ENCODE results near the gene DCXR. TPM values are rescaled to one million over a fixed set of nuclear protein-coding genes. Genes with fewer than 3 reads are reported as not detected.

The DCXR gene
- total RNA-seq, 1 donor from 2014 or later: 106 TPM

DNA sequence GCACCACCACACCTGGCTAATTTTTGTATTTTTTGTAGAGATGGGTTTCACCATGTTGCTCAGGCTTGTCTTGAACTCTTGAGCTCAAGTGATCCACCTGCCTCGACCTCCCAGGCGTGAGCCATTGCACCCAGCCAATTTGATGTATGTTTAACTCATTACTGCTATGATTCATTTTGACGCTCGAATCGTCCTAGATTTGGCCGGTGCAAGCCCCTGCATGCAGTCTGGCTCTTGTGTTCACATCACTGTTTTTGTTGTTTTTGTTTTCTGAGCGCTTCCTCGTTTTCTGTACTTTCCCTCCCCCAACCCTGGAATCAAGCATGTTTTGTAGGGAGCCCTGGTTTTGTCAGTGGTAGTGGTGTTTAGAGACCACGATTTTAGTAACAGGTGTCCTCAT is 35.9 kb upstream of the DCXR start:
- no peak for TF ChIP-seq POLR2AphosphoS5 (IDR thresholded peaks at IDR 0.05; ENCODE audit: insufficient read depth in 1 of 2, low read depth in 1 of 2)
- H3K4me1 ChIP-seq: peaks cover 15% of the 10 kb centered on the region
- H3K27ac ChIP-seq: no peak overlapping the region
- H3K9me3 ChIP-seq: no peaks in the 10 kb centered on the region
- H3K4me3 ChIP-seq: no peak overlapping the region
- intact Hi-C loops (cut with DNase I): no loop called here
- H3K27me3 ChIP-seq: no peaks in the 10 kb centered on the region
- peaks cover 0 to under 1% of the 10 kb centered on the region in 2 donors for H3K36me3 ChIP-seq
- DNase-seq (ENCODE audit: extremely low spot score in 2 of 2): no peak

DNA sequence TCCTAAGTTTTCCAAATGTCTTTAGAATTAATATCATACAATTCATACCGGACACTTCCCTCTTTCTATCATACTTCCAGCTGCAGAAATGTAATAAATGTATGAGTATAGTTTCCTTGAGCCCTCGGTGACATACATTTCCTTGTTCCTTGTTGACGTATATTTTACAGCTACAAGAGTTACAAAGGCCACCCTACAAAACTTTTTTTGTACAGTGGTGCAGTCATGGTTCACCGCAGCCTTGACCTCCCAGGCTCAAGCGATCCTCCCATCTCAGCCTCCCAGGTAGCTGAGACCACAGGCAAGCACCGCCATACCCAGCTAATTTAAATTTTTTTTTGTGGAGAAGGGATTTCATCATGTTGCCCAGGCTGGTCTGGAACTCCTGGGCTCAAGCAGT is 35.3 kb upstream of the DCXR start:
- peaks cover 8% of the 10 kb centered on the region for H3K4me1 ChIP-seq
- H3K4me3 ChIP-seq: no peak overlapping the region
- H3K36me3 ChIP-seq: no peaks in the 10 kb centered on the region
- intact Hi-C loops (cut with DNase I): no loop called here
- no peak overlapping the region for H3K27ac ChIP-seq
- no peaks in the 10 kb centered on the region for H3K27me3 ChIP-seq
- no peak for DNase-seq (ENCODE audit: extremely low spot score in 2 of 2)
- H3K9me3 ChIP-seq: no peaks in the 10 kb centered on the region
- TF ChIP-seq POLR2A (IDR thresholded peaks at IDR 0.05) (no peak), POLR2AphosphoS5 (IDR thresholded peaks at IDR 0.05; ENCODE audit: insufficient read depth in 1 of 2, low read depth in 1 of 2) (no peak)
- TF ChIP-seq, protein P1, sequence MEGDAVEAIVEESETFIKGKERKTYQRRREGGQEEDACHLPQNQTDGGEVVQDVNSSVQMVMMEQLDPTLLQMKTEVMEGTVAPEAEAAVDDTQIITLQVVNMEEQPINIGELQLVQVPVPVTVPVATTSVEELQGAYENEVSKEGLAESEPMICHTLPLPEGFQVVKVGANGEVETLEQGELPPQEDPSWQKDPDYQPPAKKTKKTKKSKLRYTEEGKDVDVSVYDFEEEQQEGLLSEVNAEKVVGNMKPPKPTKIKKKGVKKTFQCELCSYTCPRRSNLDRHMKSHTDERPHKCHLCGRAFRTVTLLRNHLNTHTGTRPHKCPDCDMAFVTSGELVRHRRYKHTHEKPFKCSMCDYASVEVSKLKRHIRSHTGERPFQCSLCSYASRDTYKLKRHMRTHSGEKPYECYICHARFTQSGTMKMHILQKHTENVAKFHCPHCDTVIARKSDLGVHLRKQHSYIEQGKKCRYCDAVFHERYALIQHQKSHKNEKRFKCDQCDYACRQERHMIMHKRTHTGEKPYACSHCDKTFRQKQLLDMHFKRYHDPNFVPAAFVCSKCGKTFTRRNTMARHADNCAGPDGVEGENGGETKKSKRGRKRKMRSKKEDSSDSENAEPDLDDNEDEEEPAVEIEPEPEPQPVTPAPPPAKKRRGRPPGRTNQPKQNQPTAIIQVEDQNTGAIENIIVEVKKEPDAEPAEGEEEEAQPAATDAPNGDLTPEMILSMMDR (IDR thresholded peaks at IDR 0.05): no peak

DNA sequence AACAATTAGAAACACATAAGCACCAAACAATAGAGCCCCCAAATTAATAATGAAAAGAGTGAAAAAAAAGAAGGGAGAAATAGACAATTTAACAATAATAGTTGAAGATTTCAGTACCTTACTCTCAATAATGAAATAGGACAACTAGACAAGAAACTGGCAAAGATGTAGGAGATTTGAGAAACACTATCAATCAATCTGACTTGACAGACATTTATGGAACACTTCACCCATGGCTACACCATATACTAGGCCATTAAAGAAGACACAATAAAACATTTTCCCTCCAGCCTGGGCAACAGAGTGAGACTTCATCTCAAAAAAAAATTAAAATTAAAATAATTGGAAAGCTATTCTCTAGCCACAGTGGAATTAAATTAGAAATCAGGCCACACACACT is 33.1 kb upstream of the DCXR start:
- Histone ChIP-seq H3K4me3 (no peak overlapping the region), H3K4me1 (peaks cover 12% of the 10 kb centered on the region), H3K9me3 (no peaks in the 10 kb centered on the region), H3K27me3 (no peaks in the 10 kb centered on the region), H3K36me3 (no peaks in the 10 kb centered on the region), H3K27ac (no peak overlapping the region)
- no peak for TF ChIP-seq POLR2AphosphoS5 (IDR thresholded peaks at IDR 0.05; ENCODE audit: insufficient read depth in 1 of 2, low read depth in 1 of 2)
- TF ChIP-seq, protein P1 (IDR thresholded peaks at IDR 0.05): no peak
- no peak for TF ChIP-seq POLR2A (IDR thresholded peaks at IDR 0.05)
- DNase-seq (ENCODE audit: extremely low spot score in 2 of 2): no peak
- intact Hi-C loops (cut with DNase I): no loop called here

DNA sequence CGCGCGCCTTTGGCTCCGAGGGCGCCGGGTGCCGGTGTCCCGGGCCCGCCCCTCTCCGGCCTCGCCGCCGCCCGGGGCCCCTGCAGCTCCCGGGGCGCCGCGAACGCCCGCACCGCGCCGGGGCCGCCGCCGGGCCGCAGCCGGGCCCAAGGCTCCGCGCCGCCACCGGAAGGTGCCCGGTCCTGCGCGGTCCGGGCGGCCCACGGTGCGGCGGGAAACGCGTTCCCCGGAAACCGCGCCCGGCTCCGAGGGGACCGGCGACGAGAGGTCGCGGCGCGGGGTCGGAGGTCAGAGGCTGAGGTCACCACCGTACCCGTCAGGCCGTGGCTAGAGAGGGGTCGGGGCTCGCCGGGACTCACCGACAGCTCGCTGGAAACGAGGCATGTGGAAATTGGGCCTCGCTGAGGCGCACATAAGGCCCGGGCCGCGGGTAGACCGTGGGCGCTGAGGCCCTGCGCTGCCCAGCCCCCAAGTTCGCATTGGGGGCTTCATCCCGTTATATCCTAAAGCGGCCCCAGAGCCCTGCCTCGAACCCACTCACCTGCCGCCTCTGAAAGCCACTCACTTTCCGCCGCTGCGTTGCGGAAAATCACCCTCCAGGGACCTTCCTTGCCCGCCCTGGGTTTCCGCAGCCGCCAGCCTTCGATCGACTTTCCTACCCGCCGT is 28.3 kb upstream of the DCXR start, which contains the start of gene DUS1L:
DUS1L (minus strand) TSS at position 167 of the 666 bp plus-strand sequence. CDS start 745 bp downstream, outside the sequence.
- Histone ChIP-seq H3K27ac (peak within 1 kb of the TSS; percentile 94), H3K4me3 (peak within 1 kb of the TSS; percentile 81 to 92), H3K27me3 (no peaks in the 10 kb centered on the region), H3K9me3 (no peaks in the 10 kb centered on the region), H3K4me1 (peaks cover 30% of the 10 kb centered on the region), H3K36me3 (peaks cover 0 to 27% of the 10 kb centered on the region in 2 donors)
- intact Hi-C loops (cut with DNase I): no loop called here
- DNase-seq (ENCODE audit: extremely low spot score in 2 of 2): no peak
- peak in 1 of 2 donors; percentile 20 for TF ChIP-seq POLR2A (IDR thresholded peaks at IDR 0.05)
- peak in 1 of 2 donors; percentile 64 for TF ChIP-seq POLR2AphosphoS5 (IDR thresholded peaks at IDR 0.05; ENCODE audit: insufficient read depth in 1 of 2, low read depth in 1 of 2)
- TF ChIP-seq, protein P1 (IDR thresholded peaks at IDR 0.05): no peak

DNA sequence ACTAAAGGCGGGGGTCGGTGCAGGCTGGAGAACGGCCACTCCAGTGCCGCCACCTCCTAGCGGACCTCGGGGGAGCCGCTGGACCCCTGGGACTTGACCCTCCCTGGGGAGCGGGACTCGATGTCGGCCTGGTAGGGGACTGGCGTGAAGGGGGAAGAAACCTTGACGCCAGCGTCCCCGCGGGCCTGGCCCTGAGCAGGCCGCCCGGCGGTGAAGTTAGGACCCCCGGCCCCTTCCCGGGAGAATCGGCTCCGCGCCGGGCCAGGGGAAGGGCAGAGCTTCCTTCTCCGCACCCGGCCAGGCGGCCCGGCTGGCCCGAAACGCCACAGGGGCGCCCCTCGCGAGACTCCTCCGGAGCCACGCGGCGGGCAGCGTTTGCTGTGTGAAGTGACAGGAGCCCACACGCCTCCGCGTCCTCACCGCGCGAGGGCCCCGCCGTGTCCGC is 27.7 kb upstream of the DCXR start:
- Histone ChIP-seq H3K4me1 (peaks cover 30% of the 10 kb centered on the region), H3K36me3 (peaks cover 0 to 32% of the 10 kb centered on the region in 2 donors), H3K27ac (peak overlapping the region; percentile 94), H3K4me3 (peak overlapping the region; percentile 81 to 92), H3K9me3 (no peaks in the 10 kb centered on the region), H3K27me3 (no peaks in the 10 kb centered on the region)
- no peak for DNase-seq (ENCODE audit: extremely low spot score in 2 of 2)
- TF ChIP-seq, protein P1 (IDR thresholded peaks at IDR 0.05): no peak
- intact Hi-C loops (cut with DNase I): no loop called here
